GM21576 (cell line): Measurements from ENCODE around the gene MPP7.
"Not testable (repeated sequence)": the region's sequence is repeated elsewhere in the genome, so short reads cannot be mapped to it uniquely, and the experiment has no call there.

ENCODE experiments used
- ATAC-seq: cut with Tn5 transposase; IDR thresholded peaks from one replicate; pipeline ENCODE4 v1.9.1; 2021; ENCODE audit warnings: mild to moderate bottlenecking, moderate library complexity; ENCODE audit not compliant: unreplicated experiment

The MPP7 gene

GRCh38 chr10:28302638-28303488, at the start of gene MPP7:
TSS of gene MPP7 (minus strand) at chr10:28303064. CDS start at chr10:28238604, 64,460 bp downstream.
- peak; percentile 100 for ATAC-seq

- ATAC-seq: no peak
Measured at GRCh38 chr10:28349892-28350291, 47.0 kb upstream of the MPP7 start.

DNA sequence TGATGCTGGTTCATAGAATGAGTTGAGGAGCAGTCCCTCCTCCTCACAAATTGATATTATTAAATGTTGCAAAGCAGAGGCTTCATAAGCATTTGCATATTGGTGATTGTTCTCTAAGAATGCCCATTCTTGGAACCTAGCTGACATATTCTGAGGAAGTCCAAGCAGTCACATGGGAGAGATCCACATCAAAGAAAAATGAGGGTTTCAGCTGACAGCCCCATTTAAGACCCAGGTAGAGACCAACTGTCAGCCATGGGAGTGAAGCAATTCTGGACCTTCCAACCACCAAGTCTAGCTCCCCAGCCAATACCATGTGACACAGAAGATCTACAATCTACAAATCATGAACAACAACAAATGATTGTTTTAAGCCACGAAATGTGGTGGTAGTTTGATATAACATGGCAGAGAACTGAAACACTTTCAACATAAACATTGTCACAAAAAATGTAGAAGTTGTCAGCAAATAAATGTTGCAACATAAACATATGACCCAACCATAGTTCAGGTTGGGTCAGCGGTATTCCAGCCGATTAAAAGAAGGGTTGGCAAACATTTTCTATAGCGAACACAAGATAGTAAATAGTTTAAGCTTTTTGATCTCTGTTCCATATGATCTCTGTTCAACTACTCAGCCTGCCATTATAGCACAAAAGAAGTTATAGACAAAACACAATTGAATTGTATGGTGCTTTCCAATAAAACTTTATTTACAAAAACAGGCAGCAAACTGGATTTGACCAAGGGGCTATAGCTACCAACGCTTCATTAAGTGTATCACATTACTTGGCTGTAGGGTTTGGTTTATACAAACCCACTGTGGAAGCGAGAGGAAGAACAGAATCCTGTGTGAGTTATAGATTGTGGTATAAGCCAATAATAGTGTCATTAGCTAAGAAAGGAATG, 41.4 kb upstream of the MPP7 start:
- no peak for ATAC-seq

GRCh38 chr10:28343252-28343651, 40.4 kb upstream of the MPP7 start:
- no peak for ATAC-seq

DNA sequence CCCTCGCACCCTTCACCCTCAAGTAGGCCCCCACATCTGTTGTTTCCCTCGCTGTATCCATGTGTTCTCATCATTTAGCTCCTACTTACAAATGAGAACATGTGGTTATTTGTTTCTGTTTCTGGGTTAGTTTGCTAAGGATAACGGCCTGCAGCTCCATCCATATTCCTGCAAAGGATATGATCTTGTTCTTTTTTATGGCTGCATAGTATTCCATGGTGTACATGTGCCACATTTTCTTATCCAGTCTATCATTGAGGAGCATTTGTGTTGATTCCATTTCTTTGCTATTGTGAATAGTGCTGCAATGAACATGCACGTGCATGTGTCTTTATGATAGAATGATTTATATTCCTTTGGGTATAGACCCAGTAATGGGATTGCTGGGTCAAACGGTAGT, 38.8 kb upstream of the MPP7 start:
- not testable (repeated sequence) for ATAC-seq

GRCh38 chr10:28332726-28333125, 29.9 kb upstream of the MPP7 start:
- ATAC-seq: no peak

- no peak for ATAC-seq
Measured at GRCh38 chr10:28331841-28332240, 29.0 kb upstream of the MPP7 start.

DNA sequence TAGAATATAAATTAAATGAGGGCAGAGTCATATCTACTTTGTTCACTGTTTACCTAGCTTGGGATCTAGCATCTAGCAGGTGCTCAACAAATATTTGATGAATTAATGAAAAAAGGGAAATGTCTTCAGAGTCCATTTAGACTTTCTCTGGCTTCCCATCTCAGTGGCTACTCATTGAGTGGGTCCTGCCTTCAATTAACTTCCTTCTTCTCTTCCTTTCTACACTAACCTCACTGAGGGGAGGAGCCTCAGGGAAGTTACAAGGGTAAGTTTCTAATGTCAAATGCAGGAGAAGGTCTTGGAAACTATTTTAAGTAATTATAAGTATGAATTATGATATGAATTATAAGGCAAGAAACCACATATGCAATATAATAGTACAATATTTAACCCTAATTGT, 28.2 kb upstream of the MPP7 start:
- no peak for ATAC-seq

GRCh38 chr10:28328346-28328745, 25.5 kb upstream of the MPP7 start:
- ATAC-seq: no peak

- no peak for ATAC-seq
Measured at GRCh38 chr10:28327491-28327880, 24.6 kb upstream of the MPP7 start.

- no peak for ATAC-seq
Measured at GRCh38 chr10:28326516-28327490, 23.9 kb upstream of the MPP7 start.

DNA sequence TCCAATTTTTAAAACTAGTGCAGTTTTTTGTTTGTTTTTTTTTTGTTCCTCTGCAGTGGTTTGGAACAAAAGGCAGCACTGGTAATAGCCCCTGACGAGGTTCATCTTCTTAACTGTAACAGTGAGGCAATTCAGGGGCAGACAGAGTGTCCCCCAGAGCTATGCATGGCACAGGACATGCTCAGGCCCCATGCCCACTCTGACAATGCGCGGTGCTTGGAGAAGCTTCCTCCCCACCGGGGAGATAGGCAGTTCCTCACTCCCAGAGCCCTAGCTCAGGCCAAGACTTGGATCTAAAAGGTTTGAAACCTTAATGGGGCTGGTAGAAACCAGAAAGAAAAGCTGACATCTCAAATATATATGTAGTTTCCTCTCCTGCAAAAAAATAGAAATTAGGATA, 17.9 kb upstream of the MPP7 start:
- ATAC-seq: no peak

- no peak for ATAC-seq
Measured at GRCh38 chr10:28320090-28320489, 17.2 kb upstream of the MPP7 start.

DNA sequence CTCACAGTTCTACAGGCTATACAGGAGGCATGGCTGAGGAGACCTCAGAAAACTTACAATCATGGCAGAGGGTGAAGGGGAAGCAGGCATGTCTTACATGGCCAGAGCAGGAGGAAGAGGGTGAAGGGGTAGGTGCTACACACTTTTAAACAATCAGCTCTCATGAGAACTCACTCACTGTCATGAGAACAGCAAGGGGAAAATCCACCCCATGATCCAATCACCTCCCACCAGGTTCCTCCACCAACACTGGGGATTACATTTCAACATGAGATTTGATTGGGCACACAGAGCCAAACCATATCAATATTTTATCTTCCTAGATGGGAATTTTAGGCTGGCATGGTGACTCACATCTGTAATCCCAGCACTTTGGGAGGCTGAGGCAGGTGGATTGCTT, 16.2 kb upstream of the MPP7 start:
- ATAC-seq: not testable (repeated sequence)

- no peak for ATAC-seq
Measured at GRCh38 chr10:28318626-28319025, 15.8 kb upstream of the MPP7 start.

DNA sequence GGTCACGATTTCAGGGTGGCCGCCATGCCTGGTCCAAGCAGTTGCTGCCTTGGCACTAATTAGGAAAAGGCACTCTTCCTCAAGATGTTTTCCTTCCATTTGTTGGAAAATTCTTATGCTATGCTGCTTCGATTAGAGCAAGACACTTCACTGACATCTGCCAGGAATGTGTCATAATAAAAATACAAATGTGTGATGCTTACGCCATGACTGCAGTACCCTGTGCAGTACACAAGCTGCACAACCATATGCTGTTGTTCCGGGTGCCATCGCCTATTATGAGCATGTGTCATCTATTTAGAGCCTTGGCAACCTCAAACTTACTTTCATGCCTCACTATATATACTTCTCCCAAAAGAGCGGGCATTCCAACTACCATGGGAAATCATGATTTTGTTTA, 14.9 kb upstream of the MPP7 start:
- no peak for ATAC-seq

- no peak for ATAC-seq
Measured at GRCh38 chr10:28316696-28317095, 13.8 kb upstream of the MPP7 start.

DNA sequence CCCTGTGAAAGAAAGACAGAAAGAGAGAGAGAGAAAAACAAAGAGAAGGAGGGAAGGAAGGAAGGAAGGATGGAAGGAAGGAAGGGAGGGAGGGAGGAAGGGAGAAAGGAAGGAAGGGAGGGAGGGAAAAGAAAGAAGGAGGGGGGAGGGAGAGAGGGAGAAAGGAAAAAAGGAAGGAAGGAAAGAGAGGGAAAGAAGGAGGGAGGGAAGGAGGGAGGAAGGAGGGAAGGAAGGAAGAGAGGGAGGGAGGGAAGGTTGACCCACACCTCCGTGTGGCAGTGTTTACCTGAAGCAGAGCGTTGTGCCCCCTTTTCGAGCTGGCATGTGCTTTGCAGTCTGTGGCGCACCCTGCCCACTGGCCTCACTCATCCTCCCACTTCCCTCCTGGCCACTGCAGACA, 12.3 kb upstream of the MPP7 start:
- ATAC-seq: no peak

DNA sequence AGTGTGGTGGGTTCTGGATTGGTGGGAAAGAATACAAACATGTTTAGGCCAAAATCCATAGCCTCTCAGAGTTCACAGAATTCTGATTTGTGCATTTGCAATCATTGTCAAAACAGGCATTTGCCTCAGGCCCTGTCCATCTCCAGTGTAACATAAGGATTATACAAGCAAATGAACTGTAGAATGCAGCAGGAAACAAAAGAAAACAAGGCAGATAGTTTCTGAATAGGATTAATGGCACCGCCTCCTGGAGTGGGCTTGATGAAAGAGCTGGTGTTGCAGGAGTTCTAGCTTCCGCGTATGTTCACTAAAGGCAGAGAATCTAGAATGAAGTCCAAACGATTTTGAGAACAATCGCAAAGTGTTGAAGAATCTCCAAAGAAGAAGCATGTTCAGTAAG, 11.3 kb upstream of the MPP7 start:
- no peak for ATAC-seq

- no peak for ATAC-seq
Measured at GRCh38 chr10:28312572-28312971, 9.7 kb upstream of the MPP7 start.

DNA sequence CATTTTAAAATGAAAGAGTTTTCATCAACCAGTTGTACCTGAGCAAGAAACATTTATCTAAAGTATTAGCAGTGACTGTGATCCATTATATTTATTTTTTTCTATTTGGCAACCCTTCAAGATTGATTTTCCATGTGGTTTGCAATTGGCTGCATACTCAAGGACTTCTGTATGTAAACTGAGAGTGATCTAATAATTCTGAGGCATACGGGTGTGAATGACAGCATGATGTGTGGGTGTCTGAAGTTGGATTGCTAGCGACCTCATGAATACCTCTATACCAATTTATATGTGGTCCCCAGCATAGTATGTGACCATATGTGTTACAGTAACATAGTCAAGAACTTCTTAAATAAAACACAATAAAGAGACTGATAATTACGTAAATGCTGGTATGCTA, 8.2 kb upstream of the MPP7 start:
- no peak for ATAC-seq
